ENCODE data around the gene LPGAT1. TPM values are rescaled to one million over a fixed set of nuclear protein-coding genes. Genes with fewer than 3 reads are reported as not detected.

Gene LPGAT1
- total RNA-seq, 1 experiment from 2014 or later = 41.7 TPM

GRCh38 chr1:211788626-211789025, 41.9 kb downstream of the LPGAT1 start:
- no TSS peak for BruUV-seq (replicated peaks)
- Histone ChIP-seq H3K9me2 (replicated peaks; ENCODE audit: low read length) (no peaks in the 10 kb centered on the region), H3F3A (ENCODE audit: low read length, unreplicated experiment) (no peaks in the 10 kb centered on the region), H4K20me1 (ENCODE audit: low read length) (no peaks in the 10 kb centered on the region), H3K27me3 (ENCODE audit: low read length) (no peaks in the 10 kb centered on the region), H3K36me3 (ENCODE audit: low read depth, low read length) (no peaks in the 10 kb centered on the region), H3K4me2 (ENCODE audit: low read length) (no peak overlapping the region), H3K27ac (ENCODE audit: low read length) (no peak overlapping the region), H3K4me1 (ENCODE audit: insufficient read depth, low read length) (no peaks in the 10 kb centered on the region), H3K4me3 (ENCODE audit: low read length) (no peak overlapping the region), H3K79me2 (ENCODE audit: low read length) (no peaks in the 10 kb centered on the region), H3K9me3 (ENCODE audit: low read length) (no peaks in the 10 kb centered on the region), H3K9ac (ENCODE audit: low read length) (no peak overlapping the region), H2AFZ (ENCODE audit: low read length) (no peak overlapping the region)
- intact Hi-C loops (cut with micrococcal nuclease) = loop anchor here (5.0 kb wide), 1 partner anchor 51 kb away; no protein-coding TSS in a partner anchor
- ATAC-seq (no peak), DNase-seq (no peak)
- CTCF ChIA-PET = no interaction called here
- POLR2A ChIA-PET (ENCODE audit: unreplicated experiment) = no interaction called here
- no peak for TF ChIP-seq CTCF (conservative IDR thresholded peaks at IDR 0.05; ENCODE audit: low read depth, low read length)
- no peak for TF ChIP-seq EZH2phosphoT487 (IDR thresholded peaks at IDR 0.05; ENCODE audit: borderline replicate concordance, low read length)
- TF ChIP-seq EZH2 (IDR thresholded peaks at IDR 0.05; ENCODE audit: low read length, unreplicated experiment) = no peak

- intact Hi-C loops (cut with micrococcal nuclease) = no loop called here
- Histone ChIP-seq H3K36me3 (ENCODE audit: low read depth, low read length) (no peaks in the 10 kb centered on the region), H4K20me1 (ENCODE audit: low read length) (no peaks in the 10 kb centered on the region), H3K27me3 (ENCODE audit: low read length) (no peaks in the 10 kb centered on the region), H2AFZ (ENCODE audit: low read length) (no peak overlapping the region), H3K79me2 (ENCODE audit: low read length) (no peaks in the 10 kb centered on the region), H3K9me2 (replicated peaks; ENCODE audit: low read length) (no peaks in the 10 kb centered on the region), H3K4me3 (ENCODE audit: low read length) (no peak overlapping the region), H3K4me2 (ENCODE audit: low read length) (no peak overlapping the region), H3K9me3 (ENCODE audit: low read length) (no peaks in the 10 kb centered on the region), H3F3A (ENCODE audit: low read length, unreplicated experiment) (no peaks in the 10 kb centered on the region), H3K4me1 (ENCODE audit: insufficient read depth, low read length) (no peaks in the 10 kb centered on the region), H3K27ac (ENCODE audit: low read length) (no peak overlapping the region), H3K9ac (ENCODE audit: low read length) (no peak overlapping the region)
- ChIA-PET CTCF (no interaction called here), POLR2A (ENCODE audit: unreplicated experiment) (no interaction called here)
- no peak for DNase-seq
- ATAC-seq = no peak
- no peak for TF ChIP-seq EZH2phosphoT487 (IDR thresholded peaks at IDR 0.05; ENCODE audit: borderline replicate concordance, low read length)
- TF ChIP-seq EZH2 (IDR thresholded peaks at IDR 0.05; ENCODE audit: low read length, unreplicated experiment) = no peak
- TF ChIP-seq CTCF (conservative IDR thresholded peaks at IDR 0.05; ENCODE audit: low read depth, low read length) = no peak
- BruUV-seq (replicated peaks) = no TSS peak
These were observed 46.7 kb downstream of the LPGAT1 start for GRCh38 chr1:211783897-211784296.

- BruUV-seq (replicated peaks) = no TSS peak
- intact Hi-C loops (cut with micrococcal nuclease) = no loop called here
- H3K4me3 ChIP-seq (ENCODE audit: low read length) = no peak overlapping the region
- no peaks in the 10 kb centered on the region for H3F3A ChIP-seq (ENCODE audit: low read length, unreplicated experiment)
- no peaks in the 10 kb centered on the region for H3K9me2 ChIP-seq (replicated peaks; ENCODE audit: low read length)
- DNase-seq = no peak
- no peak overlapping the region for H2AFZ ChIP-seq (ENCODE audit: low read length)
- no peaks in the 10 kb centered on the region for H3K79me2 ChIP-seq (ENCODE audit: low read length)
- no peaks in the 10 kb centered on the region for H3K27me3 ChIP-seq (ENCODE audit: low read length)
- no peak for ATAC-seq
- no peak for TF ChIP-seq EZH2 (IDR thresholded peaks at IDR 0.05; ENCODE audit: low read length, unreplicated experiment)
- no peak for TF ChIP-seq CTCF (conservative IDR thresholded peaks at IDR 0.05; ENCODE audit: low read depth, low read length)
- no peaks in the 10 kb centered on the region for H3K9me3 ChIP-seq (ENCODE audit: low read length)
- ChIA-PET CTCF (no interaction called here), POLR2A (ENCODE audit: unreplicated experiment) (no interaction called here)
- H3K4me1 ChIP-seq (ENCODE audit: insufficient read depth, low read length) = no peaks in the 10 kb centered on the region
- H4K20me1 ChIP-seq (ENCODE audit: low read length) = no peaks in the 10 kb centered on the region
- no peaks in the 10 kb centered on the region for H3K36me3 ChIP-seq (ENCODE audit: low read depth, low read length)
- no peak overlapping the region for H3K27ac ChIP-seq (ENCODE audit: low read length)
- no peak overlapping the region for H3K9ac ChIP-seq (ENCODE audit: low read length)
- no peak overlapping the region for H3K4me2 ChIP-seq (ENCODE audit: low read length)
These were observed 47.3 kb downstream of the LPGAT1 start for GRCh38 chr1:211783266-211783665.

Data from PC-3 (cell line).